Activated T-helper 1 cell treated with anti-CD3 and anti-CD28 coated beads, Interleukin-12 subunit alpha, Interleukin-12 subunit beta, Interleukin-2, Interleukin-4 antibody, amounts not matched to agents 30 ng/mL and 10 ng/mL and 1 ng/mL, durations not matched to agents 14 hours and 24 hours and 36 hours (primary cell): Measurements from ENCODE around the gene GSG1L2. TPM values are rescaled to one million over a fixed set of nuclear protein-coding genes. Genes with fewer than 3 reads are reported as not detected.

ENCODE experiments used
- DNase-seq: peaks from one replicate; pipeline ENCODE4 v3.0.0; 2021; ENCODE audit warnings: low spot score
- H3K27ac Mint-ChIP-seq: one replicate; pipeline ENCODE4 v1.8.0; 2021; ENCODE audit warnings: mild to moderate bottlenecking, mixed read lengths
- H3K27me3 Mint-ChIP-seq: one replicate; pipeline ENCODE4 v1.8.0; 2022; ENCODE audit warnings: mild to moderate bottlenecking, moderate library complexity, mixed read lengths; ENCODE audit not compliant: insufficient read depth
- H3K36me3 Mint-ChIP-seq: one replicate; pipeline ENCODE4 v1.8.0; 2021; ENCODE audit warnings: low read depth, mixed read lengths
- H3K4me1 Mint-ChIP-seq: one replicate; pipeline ENCODE4 v1.8.0; 2021; ENCODE audit warnings: low read depth, mixed read lengths
- H3K4me3 Mint-ChIP-seq: one replicate; pipeline ENCODE4 v1.8.0; 2021; ENCODE audit warnings: mild to moderate bottlenecking, moderate library complexity, mixed read lengths
- H3K9me3 Mint-ChIP-seq: one replicate; pipeline ENCODE4 v1.8.0; 2021; ENCODE audit warnings: mixed read lengths
- intact Hi-C: fragments of 100-400 bp; cut with micrococcal nuclease; formaldehyde crosslinking; loops from one replicate; pipeline ENCODE4 v1.15.1; 2024
- total RNA-seq: library from RNA; stranded (reverse); gene quantifications from 2 replicates; pipeline ENCODE4 v1.2.3, GENCODE V29; 2022

The GSG1L2 gene
- total RNA-seq, 1 donor from 2014 or later = not detected

- no peaks in the 10 kb centered on the region for H3K4me1 Mint-ChIP-seq
- no peak overlapping the region for H3K4me3 Mint-ChIP-seq
- no peak for DNase-seq
- no peak overlapping the region for H3K27ac Mint-ChIP-seq
- intact Hi-C loops = no loop called here
- H3K9me3 Mint-ChIP-seq = no peaks in the 10 kb centered on the region
- H3K27me3 Mint-ChIP-seq = no peaks in the 10 kb centered on the region
- no peaks in the 10 kb centered on the region for H3K36me3 Mint-ChIP-seq
These were observed 20.3 kb upstream of the GSG1L2 start for GRCh38 chr17:9842057-9842758.

GRCh38 chr17:9839433-9839832 is 17.6 kb upstream of the GSG1L2 start:
- intact Hi-C loops = no loop called here
- Mint-ChIP-seq H3K27me3 (no peaks in the 10 kb centered on the region), H3K9me3 (no peaks in the 10 kb centered on the region), H3K4me1 (no peaks in the 10 kb centered on the region), H3K27ac (no peak overlapping the region), H3K36me3 (no peaks in the 10 kb centered on the region), H3K4me3 (no peak overlapping the region)
- DNase-seq = no peak

- H3K27me3 Mint-ChIP-seq = no peaks in the 10 kb centered on the region
- no peak overlapping the region for H3K27ac Mint-ChIP-seq
- no peaks in the 10 kb centered on the region for H3K4me1 Mint-ChIP-seq
- no peaks in the 10 kb centered on the region for H3K9me3 Mint-ChIP-seq
- H3K36me3 Mint-ChIP-seq = no peaks in the 10 kb centered on the region
- intact Hi-C loops = no loop called here
- no peak for DNase-seq
- no peak overlapping the region for H3K4me3 Mint-ChIP-seq
These were observed 15.9 kb upstream of the GSG1L2 start for GRCh38 chr17:9837551-9838471.

GRCh38 chr17:9833922-9834321 is 12.0 kb upstream of the GSG1L2 start:
- intact Hi-C loops = no loop called here
- Mint-ChIP-seq H3K27me3 (peaks cover 2% of the 10 kb centered on the region), H3K9me3 (no peaks in the 10 kb centered on the region), H3K27ac (no peak overlapping the region), H3K4me1 (no peaks in the 10 kb centered on the region), H3K4me3 (no peak overlapping the region), H3K36me3 (no peaks in the 10 kb centered on the region)
- no peak for DNase-seq

- H3K36me3 Mint-ChIP-seq = no peaks in the 10 kb centered on the region
- DNase-seq = no peak
- no peaks in the 10 kb centered on the region for H3K9me3 Mint-ChIP-seq
- no peak overlapping the region for H3K4me3 Mint-ChIP-seq
- no peak overlapping the region for H3K27ac Mint-ChIP-seq
- peaks cover 2% of the 10 kb centered on the region for H3K27me3 Mint-ChIP-seq
- no peaks in the 10 kb centered on the region for H3K4me1 Mint-ChIP-seq
- intact Hi-C loops = no loop called here
These were observed 8.8 kb upstream of the GSG1L2 start for GRCh38 chr17:9830711-9831110.

- H3K36me3 Mint-ChIP-seq = no peaks in the 10 kb centered on the region
- no peaks in the 10 kb centered on the region for H3K4me1 Mint-ChIP-seq
- intact Hi-C loops = no loop called here
- no peak overlapping the region for H3K27ac Mint-ChIP-seq
- H3K9me3 Mint-ChIP-seq = no peaks in the 10 kb centered on the region
- H3K4me3 Mint-ChIP-seq = no peak overlapping the region
- peaks cover 2% of the 10 kb centered on the region for H3K27me3 Mint-ChIP-seq
- DNase-seq = no peak
These were observed 7.5 kb upstream of the GSG1L2 start for GRCh38 chr17:9829343-9829742.

- no peaks in the 10 kb centered on the region for H3K4me1 Mint-ChIP-seq
- peaks cover 2% of the 10 kb centered on the region for H3K27me3 Mint-ChIP-seq
- DNase-seq = no peak
- H3K9me3 Mint-ChIP-seq = no peaks in the 10 kb centered on the region
- H3K4me3 Mint-ChIP-seq = no peak overlapping the region
- H3K36me3 Mint-ChIP-seq = no peaks in the 10 kb centered on the region
- H3K27ac Mint-ChIP-seq = no peak overlapping the region
- intact Hi-C loops = no loop called here
These were observed 6.7 kb upstream of the GSG1L2 start for GRCh38 chr17:9828296-9829295.

- DNase-seq = no peak
- Mint-ChIP-seq H3K4me3 (no peak within 1 kb of the TSS), H3K4me1 (no peaks in the 10 kb centered on the region), H3K36me3 (no peaks in the 10 kb centered on the region), H3K9me3 (no peaks in the 10 kb centered on the region), H3K27me3 (peaks cover 2% of the 10 kb centered on the region), H3K27ac (no peak within 1 kb of the TSS)
- intact Hi-C loops = no loop called here
These were observed 3.8 kb upstream of the GSG1L2 start, which contains the start of gene GLP2R for GRCh38 chr17:9825641-9826150. Gene GLP2R (plus strand): TSS chr17:9825924. CDS start chr17:9826064, 140 bp downstream.

- intact Hi-C loops = no loop called here
- DNase-seq = no peak
- Mint-ChIP-seq H3K9me3 (no peaks in the 10 kb centered on the region), H3K4me1 (no peaks in the 10 kb centered on the region), H3K4me3 (no peak overlapping the region), H3K27ac (no peak overlapping the region), H3K36me3 (no peaks in the 10 kb centered on the region), H3K27me3 (peaks cover under 1% of the 10 kb centered on the region)
These were observed 3.0 kb upstream of the GSG1L2 start for GRCh38 chr17:9824797-9825338.

- intact Hi-C loops = no loop called here
- no peaks in the 10 kb centered on the region for H3K4me1 Mint-ChIP-seq
- DNase-seq = no peak
These were observed 2.2 kb upstream of the GSG1L2 start for GRCh38 chr17:9824094-9824493.

GRCh38 chr17:9820448-9820847 is 1.4 kb downstream of the GSG1L2 start:
- no peak overlapping the region for H3K27ac Mint-ChIP-seq
- no peaks in the 10 kb centered on the region for H3K36me3 Mint-ChIP-seq
- no peaks in the 10 kb centered on the region for H3K27me3 Mint-ChIP-seq
- no peak for DNase-seq
- no peaks in the 10 kb centered on the region for H3K4me1 Mint-ChIP-seq
- intact Hi-C loops = no loop called here
- H3K4me3 Mint-ChIP-seq = no peak overlapping the region
- no peaks in the 10 kb centered on the region for H3K9me3 Mint-ChIP-seq

More at GRCh38 chr17:9824094-9824493, 2.2 kb upstream of the GSG1L2 start:
- H3K4me3 Mint-ChIP-seq = no peak overlapping the region
- H3K27me3 Mint-ChIP-seq = no peaks in the 10 kb centered on the region
- no peaks in the 10 kb centered on the region for H3K36me3 Mint-ChIP-seq
- no peak overlapping the region for H3K27ac Mint-ChIP-seq
- H3K9me3 Mint-ChIP-seq = no peaks in the 10 kb centered on the region

GRCh38 chr17:9818760-9819159 is 3.1 kb downstream of the GSG1L2 start:
- intact Hi-C loops = no loop called here

More at GRCh38 chr17:9818760-9819159, 3.1 kb downstream of the GSG1L2 start:
- Mint-ChIP-seq H3K27ac (no peak overlapping the region), H3K4me3 (no peak overlapping the region), H3K9me3 (no peaks in the 10 kb centered on the region), H3K4me1 (no peaks in the 10 kb centered on the region), H3K36me3 (no peaks in the 10 kb centered on the region), H3K27me3 (no peaks in the 10 kb centered on the region)
- DNase-seq = no peak
